Suppressor macrophage treated with lipopolysaccharide for 4 hours (primary cell): ENCODE data around the gene URAD.

ENCODE experiments used
- DNase-seq: peaks from one replicate; pipeline ENCODE4 v3.0.0-alpha.2; 2020

The URAD gene

DNA sequence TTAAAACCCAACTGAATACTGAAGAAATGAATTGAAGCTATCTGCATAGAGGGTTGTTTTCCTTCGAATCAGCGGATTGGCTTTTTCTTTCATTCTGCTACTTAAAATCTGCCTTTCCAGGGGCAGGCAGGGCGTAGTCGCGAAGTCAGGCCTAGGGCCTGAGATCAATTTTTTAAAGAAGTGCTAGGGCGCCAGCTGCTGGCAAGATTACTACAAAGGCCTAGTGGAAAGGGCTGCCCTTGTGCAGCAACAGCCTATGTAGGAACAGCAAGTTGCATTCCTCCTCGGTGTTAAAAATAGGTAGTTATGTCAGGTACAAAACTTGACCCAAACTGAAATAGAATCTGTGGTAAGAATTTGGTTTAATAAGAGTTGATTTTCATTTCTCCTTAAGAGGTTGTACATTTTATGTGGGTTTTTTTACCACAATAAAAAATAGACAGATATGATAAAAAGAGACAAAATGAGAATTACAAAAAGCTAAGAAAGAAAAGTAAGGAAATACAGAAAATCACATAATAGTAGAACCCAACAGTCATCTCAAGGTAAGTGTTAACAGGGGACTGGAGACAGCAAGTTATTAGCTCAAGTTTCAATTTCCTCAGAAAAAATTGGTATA, 9.5 kb upstream of the URAD start:
- peak; percentile 40 for DNase-seq

DNA sequence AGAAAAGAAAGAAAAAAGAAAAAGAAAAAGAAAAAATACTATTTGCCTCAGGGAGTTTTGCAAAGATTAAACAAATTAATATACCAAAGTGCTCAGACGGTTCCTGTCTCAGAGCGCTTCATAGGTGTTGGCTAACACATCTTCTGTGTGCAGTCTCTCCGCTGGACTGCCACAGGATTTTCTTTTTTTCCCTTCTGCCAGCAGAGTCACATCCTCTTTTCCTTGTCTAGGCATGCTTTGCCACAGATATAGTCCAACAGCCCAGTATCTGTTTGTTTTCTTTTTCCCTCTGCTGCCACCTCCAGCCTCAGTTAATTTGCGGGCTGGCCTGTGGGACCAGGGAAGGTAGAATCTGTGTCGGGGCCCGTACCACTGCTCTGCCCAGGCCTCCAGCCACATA, 3.4 kb upstream of the URAD start:
- DNase-seq: no peak

DNA sequence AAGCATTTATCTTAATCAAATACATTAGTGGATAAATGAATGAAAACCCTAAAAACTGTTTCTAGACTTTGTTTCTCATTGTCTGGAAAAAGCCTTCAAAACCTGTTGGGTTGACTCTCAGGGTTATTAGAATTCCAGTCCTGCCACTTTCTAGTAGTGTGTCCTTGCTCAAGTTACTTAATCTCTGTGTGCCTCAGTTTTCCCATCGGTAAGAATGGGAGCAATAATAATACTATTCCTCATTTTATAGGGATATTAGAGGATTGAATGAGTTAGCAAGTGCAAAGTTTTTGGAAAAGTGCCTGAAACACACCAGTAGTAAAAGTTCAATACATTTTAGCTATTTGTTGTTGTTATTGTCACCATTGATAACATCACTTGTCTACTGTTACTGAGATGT, 2.9 kb downstream of the URAD start:
- no peak for DNase-seq

DNA sequence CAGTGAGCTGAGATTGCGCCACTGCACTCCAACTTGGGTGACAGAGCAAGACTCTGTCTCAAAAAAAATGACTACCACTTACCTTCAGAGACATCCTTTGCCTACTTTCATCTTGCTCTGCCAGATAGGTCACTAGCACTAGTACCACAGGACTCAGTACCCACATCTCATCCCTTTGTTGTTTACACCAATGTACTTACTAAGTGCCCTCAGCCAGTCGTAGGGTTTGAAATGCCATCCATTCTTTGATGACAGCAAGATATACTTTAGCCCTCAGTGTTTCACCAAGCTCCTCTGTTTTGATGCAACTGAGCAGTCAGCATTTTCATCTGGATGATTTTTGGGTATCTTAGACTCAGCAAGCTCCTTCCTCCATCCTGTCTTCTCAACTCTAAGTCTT, 6.1 kb downstream of the URAD start:
- no peak for DNase-seq

DNA sequence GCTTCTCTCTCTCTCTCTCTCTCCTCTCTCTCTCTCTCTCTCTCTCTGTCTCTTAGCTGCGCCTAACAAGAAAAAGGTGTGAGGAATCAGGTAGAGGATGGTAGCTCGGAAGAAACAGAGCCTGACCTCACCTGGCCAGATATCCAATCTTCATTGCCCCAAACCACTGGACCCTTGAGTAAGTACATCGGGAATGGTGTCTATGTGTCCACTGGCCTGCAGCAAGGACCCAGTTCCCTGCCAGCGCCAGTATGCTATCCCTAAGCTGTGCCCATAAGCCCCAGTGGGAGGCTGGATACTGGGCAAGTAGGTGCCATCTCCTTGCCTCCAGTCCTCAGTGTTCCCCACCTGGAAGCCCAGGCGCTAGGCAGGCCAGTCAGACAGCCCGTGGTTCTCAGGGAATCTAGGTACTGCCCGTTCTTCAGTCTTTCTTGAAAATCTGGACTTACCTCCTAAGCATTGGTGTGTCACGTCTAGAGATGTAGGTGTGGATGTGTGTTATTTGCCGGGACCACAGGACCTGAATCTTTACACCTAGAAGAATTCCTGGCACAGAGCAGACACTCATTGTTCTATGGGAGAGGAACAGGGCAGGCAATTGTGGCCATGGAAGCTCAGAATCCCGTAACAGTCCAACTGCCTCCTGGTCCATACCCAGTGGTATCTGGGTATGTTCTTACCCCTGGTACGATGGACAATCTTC, 7.3 kb downstream of the URAD start:
- no peak for DNase-seq

DNA sequence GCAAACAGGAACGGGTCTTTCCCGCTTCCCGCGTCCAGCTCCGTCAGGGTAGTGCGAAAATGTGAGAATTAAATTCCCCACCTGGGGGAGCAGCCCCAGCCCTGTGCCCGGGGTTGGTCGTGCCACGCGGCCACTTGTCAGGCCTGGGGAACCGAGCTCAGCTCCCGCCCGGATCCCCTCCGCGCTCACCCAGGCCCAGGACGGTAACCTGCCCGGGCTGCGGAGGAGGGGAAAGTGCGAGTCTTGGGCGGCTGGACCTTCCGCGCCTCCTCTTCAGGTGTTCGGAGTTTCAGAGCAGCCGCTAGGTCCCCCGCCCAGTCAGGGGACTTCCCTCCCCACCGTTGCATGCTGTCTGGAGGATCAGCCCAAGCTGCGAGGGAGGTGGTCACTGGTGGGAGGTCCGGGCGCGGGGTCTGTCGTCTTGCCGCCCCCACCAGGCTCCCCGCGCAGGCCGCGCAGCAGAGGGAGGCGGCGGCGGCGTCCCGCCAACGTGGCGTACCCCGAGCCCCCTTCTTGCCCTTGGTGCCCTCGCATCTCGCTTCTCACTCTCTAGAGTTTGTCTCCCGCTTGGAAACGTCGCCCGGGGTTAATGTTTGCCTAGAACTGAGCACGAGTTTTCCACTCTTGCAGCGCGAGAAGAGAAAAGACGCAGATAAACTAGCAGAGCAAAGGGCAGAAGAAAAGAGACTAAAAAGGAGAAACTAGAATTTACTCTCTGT, 8.1 kb downstream of the URAD start:
- DNase-seq: no peak

DNA sequence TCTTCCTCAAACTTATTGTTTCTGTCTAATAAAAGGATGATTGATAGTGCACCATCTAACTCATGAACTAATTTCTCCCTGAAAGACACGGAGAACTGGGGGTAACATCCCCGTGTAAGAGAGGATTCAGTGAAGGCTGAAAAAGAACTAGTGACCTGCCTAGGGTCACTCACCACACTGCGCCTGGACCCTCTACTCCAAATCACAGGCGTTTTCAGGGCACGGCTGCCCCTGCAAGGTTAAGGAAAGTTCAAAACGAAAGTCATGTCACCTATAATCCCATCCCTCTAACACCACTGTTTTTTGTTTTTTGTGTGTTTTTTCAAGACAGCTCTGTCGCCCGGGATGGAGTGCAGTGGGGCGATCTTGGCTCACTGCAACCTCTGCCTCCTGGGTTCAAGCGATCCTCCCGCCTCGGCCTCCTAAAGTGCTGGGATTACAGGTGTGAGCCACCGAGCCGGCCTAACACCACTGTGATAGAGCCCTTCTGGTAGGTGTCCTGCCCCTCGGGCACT, 8.7 kb downstream of the URAD start:
- DNase-seq: no peak

DNA sequence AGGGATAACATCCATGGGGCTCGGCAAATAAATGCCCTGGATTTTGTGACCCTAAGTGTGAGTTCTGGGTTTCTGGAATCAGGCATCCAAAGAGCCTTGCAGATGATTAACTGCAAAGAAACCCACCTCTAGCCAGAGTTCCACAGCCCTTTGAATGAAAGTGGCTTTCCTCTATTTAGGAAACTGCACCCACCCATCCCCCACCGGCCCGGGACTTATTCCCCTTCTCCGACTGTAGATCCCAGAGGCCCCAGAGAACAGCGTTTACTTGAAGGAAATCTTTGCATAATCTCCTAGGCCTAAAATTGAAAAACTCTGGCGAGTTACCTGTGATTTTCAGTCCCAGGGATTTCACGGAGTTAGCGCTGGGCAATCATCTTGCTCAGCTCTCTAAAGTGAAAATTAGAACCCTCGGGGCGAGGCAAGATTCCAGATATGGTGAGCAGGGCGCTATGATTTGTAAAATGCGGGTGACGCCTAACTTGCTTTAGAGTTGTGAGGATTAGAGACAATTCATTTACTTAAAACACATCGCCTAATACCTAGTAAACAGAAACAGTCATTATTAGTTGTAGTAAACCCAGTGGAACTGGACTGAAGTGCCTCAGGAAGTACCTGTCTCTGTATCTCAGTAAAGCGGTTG, 9.4 kb downstream of the URAD start:
- DNase-seq: no peak

DNA sequence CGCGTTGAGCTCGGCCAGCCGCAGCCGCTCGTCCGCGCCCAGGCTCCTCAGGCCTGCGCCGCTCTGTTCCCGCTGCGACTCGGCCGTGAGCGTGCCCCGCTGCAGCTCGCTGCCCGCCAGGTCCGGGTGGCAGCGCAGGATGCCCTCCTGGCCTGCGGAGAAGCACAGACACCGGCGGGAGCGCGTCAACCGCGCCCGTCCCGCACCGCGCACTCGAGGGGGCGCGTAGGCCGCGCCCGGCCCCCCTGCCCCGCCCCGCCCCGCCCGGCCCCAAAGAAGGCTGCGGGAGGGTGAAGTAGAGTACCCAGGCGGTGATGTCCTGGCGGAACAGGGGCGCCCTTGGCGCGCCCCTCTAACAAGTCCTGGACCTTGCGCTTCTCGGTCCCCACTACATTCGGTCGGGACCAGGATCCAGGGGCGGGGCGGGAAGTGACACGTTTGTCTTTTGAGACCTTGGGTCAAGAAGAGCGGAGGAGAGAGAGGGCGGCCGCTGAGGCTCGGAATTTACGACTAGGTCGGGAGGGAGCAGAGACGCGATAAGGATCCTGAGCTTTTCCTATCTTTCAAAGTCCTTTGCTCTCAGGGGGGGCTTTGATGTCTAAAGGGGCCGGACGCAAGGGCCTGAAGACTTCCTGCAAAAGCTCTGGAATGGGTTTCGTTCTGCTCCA, 10.1 kb downstream of the URAD start:
- DNase-seq: no peak

DNA sequence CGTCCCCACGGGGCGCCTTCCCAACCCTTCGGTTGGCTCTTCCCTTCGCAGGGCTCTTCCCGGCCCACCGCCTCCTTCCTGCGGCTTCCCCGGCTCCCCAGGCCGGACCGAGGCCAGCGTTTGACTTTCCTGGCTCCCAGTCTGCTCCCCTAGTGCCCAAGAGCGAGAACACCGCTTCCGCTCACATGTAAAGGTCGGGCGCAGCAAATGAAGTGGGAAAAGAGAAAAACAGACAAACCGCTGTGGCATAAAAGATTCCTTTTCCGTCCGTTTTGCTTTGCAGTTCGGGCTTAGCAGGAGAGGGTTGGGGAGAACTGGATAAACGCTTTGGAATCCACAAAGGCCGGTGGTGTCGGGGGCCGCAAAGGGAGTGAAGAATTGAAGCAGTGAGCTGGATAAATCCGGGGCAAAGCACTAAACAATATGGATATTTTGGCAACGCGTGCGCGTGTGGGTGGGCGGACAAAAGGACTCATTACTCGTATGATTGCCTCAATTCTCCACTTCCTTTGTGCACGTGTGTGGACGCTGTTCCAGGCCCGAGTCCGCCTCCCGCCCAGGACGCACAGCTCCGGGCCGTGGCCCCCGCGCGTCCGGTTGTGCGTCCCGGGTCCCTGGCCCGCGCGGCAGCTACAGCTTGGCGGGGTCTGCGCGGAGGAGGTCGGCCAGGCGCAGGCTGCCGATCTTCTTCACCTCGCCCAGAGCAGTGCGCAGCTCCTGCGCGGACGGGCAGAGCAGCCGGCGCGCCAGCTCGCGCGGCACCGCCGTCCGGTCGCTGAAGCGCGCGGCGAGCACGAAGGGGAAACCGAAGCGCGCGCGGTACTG, 10.8 kb downstream of the URAD start:
- no peak for DNase-seq

DNA sequence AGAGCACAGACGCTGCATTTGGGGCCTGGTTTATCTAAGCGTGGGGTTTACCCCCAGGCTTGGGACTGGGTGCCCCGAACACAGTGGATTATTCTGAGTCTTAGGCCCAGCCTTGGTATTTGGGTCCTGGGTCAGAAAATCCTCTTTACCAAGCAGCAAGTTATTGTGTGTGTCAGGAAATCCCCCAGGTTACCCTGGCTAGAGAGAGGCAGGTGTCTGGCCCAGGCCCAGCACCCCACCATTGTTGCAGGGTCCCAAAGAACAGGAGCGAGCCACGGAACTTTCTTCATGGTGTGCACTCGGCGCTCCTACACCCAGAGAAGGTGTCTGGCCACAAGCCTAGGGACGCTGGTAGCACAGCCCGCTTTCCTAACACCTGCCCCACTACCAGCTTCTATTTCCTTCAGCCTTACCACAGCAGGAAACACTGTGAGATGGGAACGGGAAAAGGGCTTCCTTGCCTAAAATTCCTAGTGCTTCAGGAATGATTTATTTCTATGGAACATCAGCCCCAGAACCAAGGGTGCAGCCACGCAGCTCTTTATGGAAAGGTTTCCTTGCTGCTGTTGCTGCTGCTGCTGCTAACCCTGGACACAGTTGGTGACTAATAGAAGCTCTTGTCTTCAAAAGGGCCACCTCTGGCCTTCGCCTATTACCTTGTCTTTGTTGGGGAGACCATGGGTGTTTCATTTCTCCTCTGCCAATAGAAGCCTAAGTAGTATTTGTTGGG, 12.0 kb downstream of the URAD start:
- no peak for DNase-seq

DNA sequence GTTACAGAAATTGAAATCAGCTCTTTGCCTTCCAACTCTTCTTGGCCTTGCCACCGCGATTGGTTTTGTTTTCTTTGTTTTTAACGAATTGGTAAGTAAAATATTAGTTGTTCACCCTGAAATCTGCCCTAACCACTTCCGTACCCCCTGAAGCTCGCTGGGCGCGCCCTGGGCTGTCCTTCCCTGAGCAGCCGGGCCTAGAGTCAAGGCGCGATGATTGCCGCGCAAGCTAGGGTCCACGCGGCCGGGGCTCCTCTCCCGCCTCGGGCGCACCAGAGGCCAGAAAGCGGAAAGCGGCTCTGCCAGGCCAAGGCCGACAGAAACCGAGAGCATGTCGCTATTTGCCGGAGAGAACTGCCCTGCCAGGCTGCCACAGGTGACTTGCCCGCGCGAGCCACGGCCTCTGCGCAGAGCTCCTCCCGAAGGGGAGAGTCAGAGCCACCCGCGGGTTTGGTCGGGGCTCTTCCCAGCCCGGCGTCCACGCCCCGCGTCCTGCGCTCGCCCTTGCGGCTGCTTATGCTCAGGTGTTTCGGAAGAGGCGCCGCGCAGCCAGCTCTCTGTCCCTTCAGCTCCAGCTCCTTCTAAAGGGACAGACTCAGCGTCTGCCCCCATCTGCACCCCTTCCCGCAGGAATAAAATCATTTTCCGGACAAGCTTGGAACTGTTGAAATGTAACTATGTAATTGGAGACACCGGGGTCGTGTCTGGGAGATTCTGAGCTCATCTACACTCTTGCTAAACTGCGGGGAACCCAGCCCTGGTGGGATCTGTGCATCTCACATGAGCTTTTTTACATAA, 12.7 kb downstream of the URAD start:
- DNase-seq: no peak

DNA sequence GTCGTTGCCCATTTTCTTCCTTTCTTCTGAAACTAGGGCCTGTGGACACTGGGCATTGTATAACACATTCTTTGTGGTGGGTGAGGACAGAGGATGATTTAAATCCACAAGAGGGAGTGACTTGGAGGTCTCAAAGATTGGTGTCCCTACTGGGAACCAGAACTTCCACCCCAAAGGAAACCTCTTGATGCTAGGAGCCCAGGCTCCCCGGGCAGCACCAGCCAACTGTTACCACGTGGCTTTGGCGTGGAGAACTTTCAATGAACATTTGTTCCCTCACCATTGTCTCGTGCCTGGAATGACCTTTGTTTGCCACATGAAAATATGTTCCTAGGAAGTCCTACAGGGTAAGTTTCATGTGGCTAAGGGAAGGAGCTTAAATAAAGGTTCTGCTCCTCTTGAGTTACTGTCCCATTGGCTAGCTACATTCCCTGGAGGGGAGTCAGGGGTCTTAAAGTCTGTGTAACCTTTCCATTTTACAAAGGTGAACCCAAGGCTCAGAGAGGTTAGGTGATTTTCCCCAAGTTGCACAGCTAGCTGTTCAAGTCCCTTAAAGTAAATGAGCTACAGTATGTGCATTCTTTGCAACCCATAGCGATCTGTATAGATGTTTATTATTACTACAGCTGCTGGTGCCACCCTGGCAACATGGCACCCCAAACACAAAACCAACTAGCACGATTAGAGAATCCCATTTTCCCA, 14.4 kb downstream of the URAD start:
- DNase-seq: no peak

DNA sequence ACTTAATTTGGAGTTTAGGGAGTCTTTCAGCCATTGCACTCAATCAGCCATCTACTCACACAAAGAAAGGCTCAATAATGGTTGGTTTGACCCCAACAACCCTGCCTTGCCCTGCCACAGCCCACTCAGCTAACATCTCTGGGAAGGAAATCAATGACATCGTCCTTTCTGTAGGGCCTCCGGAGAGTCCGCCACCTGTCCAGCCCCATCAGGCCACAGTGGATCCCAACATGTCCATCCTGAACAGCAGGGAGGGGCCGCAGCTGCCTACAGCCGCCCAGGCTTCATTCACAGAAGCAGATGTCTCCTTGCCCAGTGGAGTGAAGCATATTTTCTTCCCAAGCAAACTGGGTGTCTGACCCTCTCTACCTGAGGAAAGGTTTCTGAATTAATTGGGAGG, 15.2 kb downstream of the URAD start:
- DNase-seq: no peak

DNA sequence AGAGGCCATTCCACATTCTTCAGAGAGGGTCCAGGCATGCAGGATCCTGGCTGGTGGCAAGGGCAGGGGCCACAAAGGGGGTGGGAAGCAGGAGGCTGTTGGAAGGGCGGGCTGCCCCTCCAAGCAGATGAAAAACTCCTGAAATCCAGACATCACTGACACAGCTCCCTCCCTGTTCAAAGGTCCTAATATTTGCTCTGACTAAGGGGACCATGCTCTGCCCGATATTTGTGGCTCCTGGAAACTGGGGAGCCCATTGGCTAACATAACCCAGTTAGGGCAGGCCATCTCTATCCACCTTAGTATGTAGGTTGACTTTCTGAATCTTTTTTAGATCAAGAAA, 16.0 kb downstream of the URAD start:
- no peak for DNase-seq

DNA sequence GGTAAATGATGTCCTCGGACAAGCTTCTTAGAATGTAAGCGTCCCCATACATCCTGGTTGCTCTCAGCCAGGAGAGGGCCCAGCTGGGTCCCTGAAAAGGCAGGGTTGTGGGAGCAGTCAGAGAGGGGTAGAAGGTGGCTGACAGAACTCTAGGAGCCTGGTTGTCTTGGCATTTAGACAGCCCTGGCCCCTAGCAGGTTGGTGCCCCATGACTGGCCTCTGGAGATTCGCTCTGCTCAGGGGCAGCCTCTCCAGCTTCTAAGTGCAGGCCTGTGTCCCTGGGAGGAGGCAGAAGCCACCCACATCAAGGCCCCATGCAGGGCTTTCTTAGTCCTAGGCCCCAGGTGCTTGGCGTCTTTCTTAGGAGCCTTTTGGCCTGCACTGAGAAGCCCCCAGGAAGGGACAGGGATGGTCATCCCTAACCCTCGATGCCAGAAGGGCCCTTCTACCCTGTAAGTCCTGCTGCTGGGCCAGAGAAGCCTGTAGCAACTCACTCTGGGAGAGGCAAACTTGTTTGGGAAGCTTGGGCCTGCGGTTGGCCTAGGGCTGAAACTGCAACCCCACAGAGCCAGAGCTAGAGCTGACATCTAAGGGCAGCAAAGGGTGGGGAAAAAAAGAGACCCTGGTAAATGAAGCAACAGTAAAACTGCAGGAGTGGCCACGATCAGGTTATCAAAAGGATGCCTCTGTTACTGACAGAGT, 16.6 kb downstream of the URAD start:
- DNase-seq: no peak

DNA sequence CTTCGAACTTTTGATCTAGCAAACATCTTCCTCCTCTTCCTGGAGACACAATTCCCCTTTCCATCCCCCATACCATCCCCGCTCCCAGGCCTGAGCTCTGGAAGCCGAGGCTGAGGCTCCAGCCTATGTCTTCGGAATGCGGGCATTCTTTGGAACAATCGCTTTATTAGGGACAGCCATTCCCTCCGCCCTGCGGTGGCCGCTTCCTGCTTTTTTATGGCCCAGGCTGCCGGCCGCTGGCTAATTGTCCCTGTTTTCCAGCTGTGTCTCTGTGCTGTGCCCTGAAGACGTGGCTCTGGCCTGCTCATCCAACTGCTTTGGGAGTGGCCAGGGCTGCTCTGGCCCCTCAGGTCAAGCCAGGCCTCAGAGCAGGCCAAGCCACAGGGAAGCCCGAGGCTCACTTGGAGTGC, 17.3 kb downstream of the URAD start:
- DNase-seq: no peak

DNA sequence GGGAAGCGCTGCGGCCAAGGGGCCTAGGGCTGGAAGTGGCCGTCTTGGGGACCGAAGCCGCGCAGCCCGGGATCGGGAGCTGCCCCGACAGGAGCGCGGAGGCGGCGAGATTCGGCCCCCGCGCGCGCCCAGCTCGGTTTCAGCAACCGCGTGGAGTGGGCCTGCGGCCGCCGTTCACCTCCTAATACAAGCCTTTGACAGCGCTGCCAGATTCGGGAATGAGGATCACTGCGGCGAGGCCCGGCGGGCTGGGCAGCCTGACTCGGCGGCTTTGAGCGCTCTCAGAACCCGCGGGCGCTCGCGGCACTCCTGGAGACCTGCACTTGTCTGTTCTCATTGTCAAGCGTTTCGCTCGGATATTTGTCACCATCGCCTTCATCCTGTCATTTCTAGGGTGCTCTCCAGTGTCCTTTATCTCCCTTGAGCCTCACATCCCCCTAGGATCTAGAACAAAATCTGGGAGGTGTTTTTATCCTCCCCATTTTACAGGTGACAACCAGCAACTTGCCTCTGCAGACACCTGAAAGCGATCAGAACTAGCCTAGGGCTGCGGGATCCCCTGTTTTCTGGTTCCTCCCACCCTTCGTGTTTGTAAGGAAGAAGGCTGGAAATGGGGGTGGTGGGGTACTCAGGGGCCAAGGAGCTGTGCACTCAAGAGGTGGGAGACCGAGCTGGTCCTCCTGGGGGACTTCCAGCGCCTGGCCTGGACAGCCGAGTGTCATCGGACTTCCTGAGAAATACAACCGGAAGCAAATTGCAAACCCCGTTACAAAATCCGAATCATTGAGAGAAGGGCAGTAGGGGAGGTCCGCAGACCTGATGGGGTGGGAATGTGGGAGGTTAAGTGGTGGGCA, 17.9 kb downstream of the URAD start:
- DNase-seq: no peak
